Measurements from ENCODE around the gene CRACR2A.
A peak's percentile ranks its signal among the peaks of the same experiment; 100 is the strongest.

Gene CRACR2A

GRCh38 chr12:3685830-3686229, 67.1 kb downstream of the CRACR2A start:
- no peak for TF ChIP-seq CTCF (IDR thresholded peaks at IDR 0.05; ENCODE audit: unreplicated experiment in 3 of 3)
- H3K36me3 Mint-ChIP-seq (ENCODE audit: low read depth): no peaks in the 10 kb centered on the region
- H3K27ac Mint-ChIP-seq: no peak overlapping the region
- H3K4me3 Mint-ChIP-seq: no peak overlapping the region
- H3K27me3 Mint-ChIP-seq (ENCODE audit: low read depth): peaks cover 18% of the 10 kb centered on the region
- H3K9me3 Mint-ChIP-seq: peaks cover 20% of the 10 kb centered on the region
- peaks cover 25% of the 10 kb centered on the region for H3K4me1 Mint-ChIP-seq

DNA sequence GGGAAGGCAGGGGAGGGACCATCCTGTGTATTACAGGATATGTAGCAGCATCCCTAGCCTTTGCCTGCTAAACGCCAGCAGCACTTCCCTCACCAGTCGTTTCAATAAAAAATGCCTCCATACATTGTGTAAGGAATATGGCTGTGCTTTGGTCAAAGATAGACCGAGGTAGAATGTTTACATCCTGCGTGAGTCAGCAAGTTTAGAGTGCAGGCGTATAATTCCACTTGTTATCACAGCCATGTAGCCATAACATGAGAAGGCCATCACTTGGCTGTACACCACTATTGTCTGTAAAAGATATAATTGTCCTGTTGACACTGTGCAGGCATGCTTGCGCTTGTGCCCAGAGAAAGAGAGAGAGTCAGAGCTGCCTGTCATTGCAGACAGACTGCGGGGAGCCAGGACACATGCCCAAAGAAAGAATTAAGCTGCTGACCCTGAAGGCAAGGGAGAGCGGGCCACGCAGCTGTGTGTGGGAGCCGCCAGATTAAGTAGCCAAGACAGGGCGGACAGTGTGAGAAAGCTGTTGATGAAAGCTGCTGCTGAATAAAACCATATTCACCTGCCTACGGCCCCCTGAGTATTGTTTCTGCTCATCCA, 68.4 kb downstream of the CRACR2A start:
- no peak overlapping the region for H3K4me3 Mint-ChIP-seq
- H3K27me3 Mint-ChIP-seq (ENCODE audit: low read depth): peaks cover 18% of the 10 kb centered on the region
- H3K4me1 Mint-ChIP-seq: peaks cover 25% of the 10 kb centered on the region
- no peaks in the 10 kb centered on the region for H3K36me3 Mint-ChIP-seq (ENCODE audit: low read depth)
- no peak overlapping the region for H3K27ac Mint-ChIP-seq
- no peak for TF ChIP-seq CTCF (IDR thresholded peaks at IDR 0.05; ENCODE audit: unreplicated experiment in 3 of 3)
- H3K9me3 Mint-ChIP-seq: peaks cover 8% of the 10 kb centered on the region

- Mint-ChIP-seq H3K27ac (no peak overlapping the region), H3K9me3 (peaks cover 2% of the 10 kb centered on the region), H3K4me1 (peaks cover 25% of the 10 kb centered on the region), H3K27me3 (ENCODE audit: low read depth) (peaks cover 18% of the 10 kb centered on the region), H3K4me3 (no peak overlapping the region), H3K36me3 (ENCODE audit: low read depth) (no peaks in the 10 kb centered on the region)
- no peak for TF ChIP-seq CTCF (IDR thresholded peaks at IDR 0.05; ENCODE audit: unreplicated experiment in 3 of 3)
These were observed 69.2 kb downstream of the CRACR2A start for GRCh38 chr12:3683670-3684069.

DNA sequence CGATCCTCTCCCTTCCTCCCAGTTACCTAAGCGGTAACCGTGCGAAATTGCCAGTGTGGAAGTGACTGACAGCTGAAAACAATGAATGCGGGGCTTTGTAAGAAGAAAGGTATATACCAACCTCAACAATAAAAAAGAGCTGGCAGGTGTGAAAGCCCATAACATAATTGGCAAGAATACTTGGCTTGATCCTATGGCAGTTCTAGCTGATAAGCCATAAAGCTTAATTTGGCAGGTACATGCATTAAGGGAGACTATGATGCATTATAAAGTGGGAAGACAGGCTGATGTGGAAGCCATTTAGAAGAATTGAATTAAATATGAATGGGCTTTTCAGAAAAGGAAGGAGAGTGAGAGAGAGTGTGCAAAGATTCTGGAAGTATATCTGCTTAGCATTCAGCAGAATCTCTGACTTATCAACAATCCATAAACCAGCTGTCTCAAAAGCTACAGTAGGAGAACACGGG, 71.3 kb downstream of the CRACR2A start:
- H3K9me3 Mint-ChIP-seq: no peaks in the 10 kb centered on the region
- TF ChIP-seq CTCF (IDR thresholded peaks at IDR 0.05; ENCODE audit: unreplicated experiment in 3 of 3): no peak
- H3K4me1 Mint-ChIP-seq: peaks cover 25% of the 10 kb centered on the region
- H3K4me3 Mint-ChIP-seq: no peak overlapping the region
- no peak overlapping the region for H3K27ac Mint-ChIP-seq
- H3K27me3 Mint-ChIP-seq (ENCODE audit: low read depth): peaks cover 14% of the 10 kb centered on the region
- no peaks in the 10 kb centered on the region for H3K36me3 Mint-ChIP-seq (ENCODE audit: low read depth)

DNA sequence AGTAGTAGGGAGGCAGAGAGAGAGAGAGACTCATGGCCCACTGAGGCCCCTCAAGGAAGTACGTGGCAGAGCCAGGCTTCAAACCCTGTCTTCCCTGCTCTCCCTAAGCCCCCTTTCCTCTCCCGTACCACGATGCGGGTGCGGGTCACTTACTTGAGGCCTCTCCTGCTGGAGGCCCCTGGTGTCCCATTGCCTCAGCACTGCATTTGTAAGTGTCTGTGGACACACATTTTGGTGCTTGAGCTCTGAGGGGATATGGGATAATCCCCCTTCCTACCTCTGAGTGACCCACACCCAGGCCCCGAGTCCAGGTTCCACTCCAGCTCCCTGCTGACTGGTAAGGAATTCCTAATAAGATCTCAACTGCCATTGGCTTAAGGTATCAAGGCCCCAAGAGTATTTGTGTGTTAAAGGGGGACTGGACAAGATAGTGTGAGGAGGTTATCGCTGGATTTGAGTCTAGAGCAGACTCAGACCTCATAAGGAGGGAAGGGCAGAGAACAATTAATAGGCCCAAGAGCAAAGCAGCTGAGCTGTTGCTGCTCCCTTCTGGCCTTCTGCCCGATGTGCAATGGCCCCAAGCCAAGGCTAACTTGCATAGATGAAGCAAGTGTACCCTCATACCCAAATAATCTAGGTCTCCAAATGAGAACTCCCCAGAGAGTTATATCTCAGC, 71.9 kb downstream of the CRACR2A start:
- TF ChIP-seq CTCF (IDR thresholded peaks at IDR 0.05; ENCODE audit: unreplicated experiment in 3 of 3): peak; percentile 41 to 52 (median 46)
- H3K27ac Mint-ChIP-seq: no peak overlapping the region
- peaks cover 14% of the 10 kb centered on the region for H3K27me3 Mint-ChIP-seq (ENCODE audit: low read depth)
- H3K4me1 Mint-ChIP-seq: peaks cover 25% of the 10 kb centered on the region
- no peaks in the 10 kb centered on the region for H3K36me3 Mint-ChIP-seq (ENCODE audit: low read depth)
- H3K9me3 Mint-ChIP-seq: no peaks in the 10 kb centered on the region
- no peak overlapping the region for H3K4me3 Mint-ChIP-seq

GRCh38 chr12:3679831-3680230, 73.1 kb downstream of the CRACR2A start:
- H3K9me3 Mint-ChIP-seq: no peaks in the 10 kb centered on the region
- no peak for TF ChIP-seq CTCF (IDR thresholded peaks at IDR 0.05; ENCODE audit: unreplicated experiment in 3 of 3)
- H3K4me3 Mint-ChIP-seq: no peak overlapping the region
- peaks cover 7% of the 10 kb centered on the region for H3K27me3 Mint-ChIP-seq (ENCODE audit: low read depth)
- H3K36me3 Mint-ChIP-seq (ENCODE audit: low read depth): no peaks in the 10 kb centered on the region
- H3K4me1 Mint-ChIP-seq: peaks cover 21% of the 10 kb centered on the region
- H3K27ac Mint-ChIP-seq: no peak overlapping the region
